Measurements from ENCODE around the gene ADCYAP1R1.
A peak's percentile ranks its signal among the peaks of the same experiment; 100 is the strongest.
"Not testable (repeated sequence)": the region's sequence is repeated elsewhere in the genome, so short reads cannot be mapped to it uniquely, and the experiment has no call there.

ADCYAP1R1 gene

DNA sequence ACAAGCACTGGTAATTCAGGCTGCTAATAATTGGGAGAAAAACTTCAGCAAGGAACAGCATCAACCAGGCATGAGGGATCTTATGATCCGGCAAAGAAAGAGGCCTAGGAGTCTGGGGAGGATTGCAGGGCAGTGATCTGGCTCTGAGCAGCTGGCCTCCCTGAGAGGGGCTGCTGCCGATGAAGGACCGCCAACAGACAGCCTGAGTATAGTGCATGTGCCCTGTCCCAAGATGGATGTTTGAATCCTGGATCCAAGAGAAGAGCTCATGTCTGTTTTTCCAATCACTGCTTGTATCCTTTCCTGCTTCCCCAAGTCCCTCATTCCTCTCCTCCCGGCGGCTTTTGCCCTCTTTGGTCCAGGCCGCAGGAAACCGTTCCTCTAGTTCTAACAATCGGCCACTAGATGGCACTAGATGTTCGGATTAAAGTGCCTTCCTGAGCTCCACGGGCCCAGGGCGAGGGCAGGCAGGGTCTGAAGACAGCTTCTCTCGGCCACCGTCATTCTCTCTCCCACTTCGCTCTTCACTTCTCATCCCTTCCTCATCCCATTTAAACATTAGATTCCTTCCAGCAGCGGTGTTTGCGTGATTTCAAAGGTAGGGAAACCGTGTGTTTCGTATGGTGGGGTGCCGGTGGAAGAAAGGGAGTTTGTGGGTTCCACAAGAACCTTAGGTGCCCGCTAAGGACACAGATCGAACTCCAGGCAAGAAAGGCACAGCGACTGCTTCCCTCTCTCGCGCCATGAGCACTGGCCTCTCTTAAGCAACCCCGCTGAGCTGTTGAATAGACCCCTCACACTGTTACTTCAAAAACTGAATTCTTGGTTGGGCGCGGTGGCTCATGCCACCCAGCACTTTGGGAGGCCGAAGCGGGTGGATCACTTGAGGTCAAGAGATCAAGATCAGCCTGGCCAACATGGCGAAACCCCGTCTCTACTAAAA lies 82.4 kb downstream of the ADCYAP1R1 start:
- peak; percentile 73 for DNase-seq (ENCODE audit: low read depth)

DNA sequence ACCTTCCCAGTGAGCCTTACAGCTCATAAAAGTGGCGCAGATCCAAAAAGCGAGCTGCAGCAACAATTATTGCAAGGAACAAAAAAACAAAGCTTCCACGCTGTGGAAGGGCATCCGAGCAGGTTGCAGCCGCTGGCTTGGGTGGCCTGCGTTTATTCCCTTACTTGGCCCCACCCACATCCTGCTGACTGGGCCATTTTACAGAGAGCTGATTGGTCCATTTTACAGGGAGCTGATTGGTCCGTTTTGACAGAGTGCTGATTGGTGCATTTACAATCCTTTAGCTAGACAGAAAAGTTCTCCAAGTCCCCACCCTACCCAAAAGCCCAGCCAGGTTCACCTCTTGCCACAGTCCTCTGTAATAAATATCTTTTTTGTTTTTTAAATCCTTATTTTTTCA lies 85.1 kb downstream of the ADCYAP1R1 start:
- DNase-seq (ENCODE audit: low read depth): no peak

DNA sequence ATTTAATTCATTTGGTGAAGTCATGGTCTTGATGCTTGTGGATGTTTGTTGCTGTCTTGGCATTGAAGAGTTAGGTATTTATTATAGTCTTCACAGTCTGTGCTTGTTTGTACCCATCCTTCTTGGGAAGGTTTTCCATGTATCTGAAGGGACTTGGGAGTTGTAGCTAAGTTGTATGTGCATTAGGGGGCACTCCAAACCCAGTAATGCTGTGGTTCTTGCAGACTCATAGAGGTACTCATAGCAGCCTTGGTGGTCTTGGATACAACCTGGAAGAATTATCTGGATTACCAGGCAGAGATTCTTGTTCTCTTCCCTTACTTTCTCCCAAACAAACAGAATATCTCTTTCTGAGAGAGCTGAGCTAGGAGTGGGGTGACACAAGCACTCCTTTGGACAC lies 93.2 kb downstream of the ADCYAP1R1 start:
- DNase-seq (ENCODE audit: low read depth): no peak

GRCh38 chr7:31146030-31146429 lies 93.9 kb downstream of the ADCYAP1R1 start:
- no peak for DNase-seq (ENCODE audit: low read depth)

- no peak for DNase-seq (ENCODE audit: low read depth)
These were observed 94.4 kb downstream of the ADCYAP1R1 start for GRCh38 chr7:31146538-31146937.

DNA sequence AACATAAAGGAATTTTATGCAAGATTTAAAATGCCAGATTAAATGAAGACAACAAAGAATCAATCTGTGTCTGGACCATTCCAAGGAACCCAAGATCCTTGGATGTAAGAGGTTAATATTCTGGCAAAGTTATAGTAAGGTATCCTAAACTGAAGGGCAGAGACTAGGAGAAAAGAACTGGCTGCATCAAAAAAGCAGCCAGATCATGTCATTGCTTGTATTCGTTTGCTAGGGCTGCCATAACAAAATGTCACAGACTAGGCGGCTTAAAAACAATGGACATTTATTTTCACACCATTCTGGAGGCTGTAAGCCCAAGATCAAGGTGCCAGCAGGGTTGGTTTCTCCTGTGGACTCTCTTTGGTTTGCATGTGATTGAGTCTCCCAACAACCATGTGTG lies 99.7 kb downstream of the ADCYAP1R1 start:
- DNase-seq (ENCODE audit: low read depth): no peak

DNA sequence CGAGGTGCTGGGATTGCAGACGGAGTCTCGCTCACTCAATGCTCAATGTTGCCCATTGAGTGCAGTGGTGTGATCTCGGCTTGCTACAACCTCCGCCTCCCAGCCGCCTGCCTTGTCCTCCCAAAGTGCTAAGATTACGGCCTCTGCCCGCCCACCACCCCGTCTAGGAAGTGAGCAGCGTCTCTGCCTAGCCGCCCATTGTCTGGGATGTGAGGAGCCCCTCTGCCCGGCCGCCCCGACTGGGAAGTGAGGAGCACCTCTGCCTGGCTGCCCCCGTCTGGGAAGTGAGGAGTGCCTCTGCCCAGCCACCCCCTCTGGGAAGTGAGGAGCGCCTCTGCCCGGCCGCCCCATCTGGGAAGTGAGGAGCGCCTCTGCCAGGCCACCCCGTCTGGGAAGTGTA lies 101.2 kb downstream of the ADCYAP1R1 start:
- not testable (repeated sequence) for DNase-seq (ENCODE audit: low read depth)

- DNase-seq (ENCODE audit: low read depth): peak; percentile 2
These were observed 108.8 kb downstream of the ADCYAP1R1 start for GRCh38 chr7:31160941-31161340.
